ENCODE results near the gene TMED9.

DNA sequence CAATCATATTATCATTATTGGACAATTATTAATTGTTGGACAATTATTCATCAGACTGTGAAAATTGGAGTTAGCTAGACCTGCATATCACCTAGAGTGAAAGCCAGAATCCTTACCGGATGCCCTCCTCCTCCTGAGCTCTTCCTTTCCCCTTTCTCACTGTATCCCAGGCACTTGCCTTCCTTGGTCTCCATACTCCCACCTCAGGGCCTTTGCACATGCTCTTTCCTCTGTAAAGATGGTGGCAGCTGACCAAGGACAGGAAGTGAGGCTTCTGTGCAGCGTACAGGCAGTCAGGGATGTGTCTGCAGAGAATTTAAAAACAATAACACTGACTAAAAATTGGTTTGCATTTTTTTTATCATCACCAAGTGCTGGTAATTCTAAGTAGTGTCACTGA is 22.1 kb upstream of the TMED9 start:
- no peak for TF ChIP-seq POLR2A (IDR thresholded peaks at IDR 0.05)
- TF ChIP-seq, protein P1, sequence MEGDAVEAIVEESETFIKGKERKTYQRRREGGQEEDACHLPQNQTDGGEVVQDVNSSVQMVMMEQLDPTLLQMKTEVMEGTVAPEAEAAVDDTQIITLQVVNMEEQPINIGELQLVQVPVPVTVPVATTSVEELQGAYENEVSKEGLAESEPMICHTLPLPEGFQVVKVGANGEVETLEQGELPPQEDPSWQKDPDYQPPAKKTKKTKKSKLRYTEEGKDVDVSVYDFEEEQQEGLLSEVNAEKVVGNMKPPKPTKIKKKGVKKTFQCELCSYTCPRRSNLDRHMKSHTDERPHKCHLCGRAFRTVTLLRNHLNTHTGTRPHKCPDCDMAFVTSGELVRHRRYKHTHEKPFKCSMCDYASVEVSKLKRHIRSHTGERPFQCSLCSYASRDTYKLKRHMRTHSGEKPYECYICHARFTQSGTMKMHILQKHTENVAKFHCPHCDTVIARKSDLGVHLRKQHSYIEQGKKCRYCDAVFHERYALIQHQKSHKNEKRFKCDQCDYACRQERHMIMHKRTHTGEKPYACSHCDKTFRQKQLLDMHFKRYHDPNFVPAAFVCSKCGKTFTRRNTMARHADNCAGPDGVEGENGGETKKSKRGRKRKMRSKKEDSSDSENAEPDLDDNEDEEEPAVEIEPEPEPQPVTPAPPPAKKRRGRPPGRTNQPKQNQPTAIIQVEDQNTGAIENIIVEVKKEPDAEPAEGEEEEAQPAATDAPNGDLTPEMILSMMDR (IDR thresholded peaks at IDR 0.05): no peak
